ENCODE measurements around the gene RGS9.

DNA sequence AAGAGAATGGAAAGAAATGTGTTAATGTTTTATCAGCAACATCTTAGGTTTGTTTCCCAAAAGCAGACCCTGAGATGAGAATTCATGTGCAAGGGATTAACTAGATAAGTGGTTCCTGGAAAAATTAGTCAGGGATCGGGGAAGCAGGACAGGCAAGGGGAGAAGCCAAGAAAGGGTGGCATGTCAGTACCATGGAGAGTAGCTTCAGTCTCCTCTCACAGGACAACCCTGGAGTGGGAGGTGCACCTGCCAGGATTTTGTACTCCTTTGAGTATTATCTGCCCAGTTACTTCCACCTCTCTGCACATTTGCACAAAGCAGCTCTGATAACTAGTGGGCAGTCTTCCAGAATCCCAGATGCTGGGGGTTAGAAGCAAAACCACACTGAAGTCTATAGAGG, 117.0 kb downstream of the RGS9 start:
- TF ChIP-seq ZNF384 (IDR thresholded peaks at IDR 0.05): no peak
- TF ChIP-seq BHLHE40 (IDR thresholded peaks at IDR 0.05; ENCODE audit: borderline replicate concordance): no peak
- TF ChIP-seq, protein P1, sequence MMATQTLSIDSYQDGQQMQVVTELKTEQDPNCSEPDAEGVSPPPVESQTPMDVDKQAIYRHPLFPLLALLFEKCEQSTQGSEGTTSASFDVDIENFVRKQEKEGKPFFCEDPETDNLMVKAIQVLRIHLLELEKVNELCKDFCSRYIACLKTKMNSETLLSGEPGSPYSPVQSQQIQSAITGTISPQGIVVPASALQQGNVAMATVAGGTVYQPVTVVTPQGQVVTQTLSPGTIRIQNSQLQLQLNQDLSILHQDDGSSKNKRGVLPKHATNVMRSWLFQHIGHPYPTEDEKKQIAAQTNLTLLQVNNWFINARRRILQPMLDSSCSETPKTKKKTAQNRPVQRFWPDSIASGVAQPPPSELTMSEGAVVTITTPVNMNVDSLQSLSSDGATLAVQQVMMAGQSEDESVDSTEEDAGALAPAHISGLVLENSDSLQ (IDR thresholded peaks at IDR 0.05): no peak
- no peak for TF ChIP-seq NFRKB (IDR thresholded peaks at IDR 0.05)
- TF ChIP-seq SP1 (IDR thresholded peaks at IDR 0.05): no peak
- TF ChIP-seq ELF4 (IDR thresholded peaks at IDR 0.05): no peak
- no peak for TF ChIP-seq SUZ12 (IDR thresholded peaks at IDR 0.05)
- no peak for TF ChIP-seq FOXA1 (IDR thresholded peaks at IDR 0.05)
- TF ChIP-seq FOXK2 (IDR thresholded peaks at IDR 0.05): no peak
- TF ChIP-seq ARNT (IDR thresholded peaks at IDR 0.05): no peak
- TF ChIP-seq L3MBTL2 (conservative IDR thresholded peaks at IDR 0.05): no peak

Measured in HEK293T (cell line).